Stimulated activated CD4-positive, alpha-beta T cell treated with anti-CD3 and anti-CD28 coated beads, TNF-alpha, amount 100 ng/mL, for 4 hours (primary cell): Measurements from ENCODE around the gene SUN2.

Source experiments
- DNase-seq, 3 experiments: peaks; one replicate each; pipeline ENCODE4 v3.0.0-alpha.2; 2020; ENCODE audit warnings: low read depth in 3 of 3

The SUN2 gene

GRCh38 chr22:38776086-38776485 is 20.3 kb upstream of the SUN2 start:
- DNase-seq, result no peak

GRCh38 chr22:38775656-38776055 is 19.9 kb upstream of the SUN2 start:
- DNase-seq, result no peak

- no peak for DNase-seq
Observed at GRCh38 chr22:38774496-38775166, 18.8 kb upstream of the SUN2 start.

DNA sequence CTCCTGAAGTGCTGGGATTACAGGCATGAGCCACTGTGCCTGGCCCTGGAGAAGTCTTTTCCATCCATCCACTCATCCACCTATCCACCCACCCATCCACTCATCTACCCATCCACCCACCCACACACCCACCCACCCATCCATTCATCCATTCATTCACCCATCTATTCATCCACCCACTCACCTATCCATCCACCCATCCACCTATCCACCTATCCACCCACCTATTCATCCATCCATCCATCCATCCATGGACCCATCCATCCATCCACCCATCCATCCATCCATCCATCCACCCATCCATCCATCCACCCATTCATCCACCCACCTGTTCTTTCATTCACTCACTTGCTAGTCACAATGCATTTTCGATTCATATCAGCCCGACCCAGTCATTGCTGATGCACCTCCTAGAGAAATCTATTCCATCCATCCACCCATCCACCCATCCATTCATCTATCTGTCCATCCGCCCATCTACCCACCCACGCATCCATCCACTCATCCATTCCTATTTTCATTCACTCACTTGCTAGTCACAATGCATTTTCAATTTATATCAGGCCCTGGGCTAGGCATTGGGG is 17.7 kb upstream of the SUN2 start:
- DNase-seq, result no peak

- DNase-seq, result no peak
Observed at GRCh38 chr22:38772623-38772873, 16.8 kb upstream of the SUN2 start.

DNA sequence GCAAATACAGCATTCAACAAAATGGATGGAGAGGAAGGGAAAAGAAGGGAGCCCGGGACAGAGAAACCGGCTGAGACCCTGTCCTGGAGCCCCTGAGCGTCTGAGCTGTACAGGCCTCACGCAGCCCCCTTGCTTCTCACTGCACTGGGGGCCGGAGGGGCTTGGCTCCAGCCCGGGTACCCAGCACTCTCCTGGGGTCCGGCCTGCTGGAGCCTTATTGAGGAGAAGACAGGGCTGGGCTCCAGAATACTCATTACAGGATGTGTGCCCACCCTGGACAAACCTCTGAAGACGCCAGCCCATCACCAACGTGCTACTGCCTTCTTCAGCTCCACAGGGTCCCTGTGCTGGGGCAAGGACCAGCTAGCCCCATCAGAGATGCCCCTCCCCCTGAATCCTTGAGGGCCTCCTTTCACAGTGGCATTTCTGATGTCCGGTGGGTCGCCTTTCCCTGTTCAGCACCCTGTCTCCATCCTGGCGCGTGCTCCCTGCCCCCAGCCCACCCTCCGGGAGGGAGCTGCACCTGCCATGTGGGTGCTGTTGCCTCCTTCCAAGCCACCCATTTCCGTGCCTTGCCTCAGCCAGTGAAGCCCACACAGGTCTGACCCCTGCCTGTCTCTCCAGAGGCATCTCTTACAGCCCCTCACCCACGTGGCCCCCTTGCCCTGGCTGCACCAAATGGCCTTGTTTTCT is 14.6 kb upstream of the SUN2 start:
- DNase-seq, result no peak

DNA sequence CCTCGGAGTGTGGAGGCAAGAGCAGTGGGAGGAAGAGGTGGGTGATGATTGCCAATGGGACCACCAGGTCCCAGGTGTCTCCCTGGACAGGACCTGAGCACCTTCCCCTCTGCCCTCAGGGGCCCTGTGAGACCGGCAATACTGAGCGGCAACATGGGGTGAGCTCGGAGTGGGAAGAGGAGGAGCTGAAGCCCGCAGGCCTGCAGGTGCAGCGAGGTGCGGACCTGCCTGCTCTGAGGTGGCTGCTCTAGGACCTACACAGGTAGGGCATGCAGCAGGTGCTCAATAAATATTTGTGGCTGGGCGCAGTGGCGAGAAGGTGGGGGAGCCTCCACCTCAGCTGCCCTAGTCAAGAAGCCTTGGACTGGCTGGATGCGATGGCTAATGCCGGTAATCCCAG is 12.2 kb upstream of the SUN2 start:
- no peak for DNase-seq

DNA sequence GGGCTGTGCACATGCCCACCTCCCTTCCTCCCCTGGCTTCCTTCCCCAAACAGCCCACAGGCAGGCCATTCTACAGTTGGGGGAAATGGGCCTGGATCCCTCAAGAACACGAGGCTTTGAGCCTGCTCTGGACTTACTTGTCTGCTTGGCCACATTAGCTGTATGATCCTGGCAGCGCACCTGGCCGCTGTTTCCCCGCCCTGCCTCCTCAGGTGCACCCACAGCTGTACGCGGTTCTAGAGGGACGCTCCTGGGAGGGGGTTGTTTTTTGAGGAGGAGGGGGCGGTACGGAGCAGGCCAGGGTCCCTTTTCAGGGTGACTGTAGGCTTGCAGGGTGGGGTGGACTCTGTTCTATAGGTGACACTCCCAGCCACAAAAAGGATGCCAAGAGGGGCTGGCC is 11.5 kb upstream of the SUN2 start:
- DNase-seq, result no peak

GRCh38 chr22:38766076-38766777 is 10.4 kb upstream of the SUN2 start:
- peak in 1 of 3 experiments; percentile 31 for DNase-seq

- DNase-seq, result no peak
Observed at GRCh38 chr22:38762551-38762983, 6.8 kb upstream of the SUN2 start.

GRCh38 chr22:38761202-38762162 is 5.7 kb upstream of the SUN2 start:
- DNase-seq, result no peak

DNA sequence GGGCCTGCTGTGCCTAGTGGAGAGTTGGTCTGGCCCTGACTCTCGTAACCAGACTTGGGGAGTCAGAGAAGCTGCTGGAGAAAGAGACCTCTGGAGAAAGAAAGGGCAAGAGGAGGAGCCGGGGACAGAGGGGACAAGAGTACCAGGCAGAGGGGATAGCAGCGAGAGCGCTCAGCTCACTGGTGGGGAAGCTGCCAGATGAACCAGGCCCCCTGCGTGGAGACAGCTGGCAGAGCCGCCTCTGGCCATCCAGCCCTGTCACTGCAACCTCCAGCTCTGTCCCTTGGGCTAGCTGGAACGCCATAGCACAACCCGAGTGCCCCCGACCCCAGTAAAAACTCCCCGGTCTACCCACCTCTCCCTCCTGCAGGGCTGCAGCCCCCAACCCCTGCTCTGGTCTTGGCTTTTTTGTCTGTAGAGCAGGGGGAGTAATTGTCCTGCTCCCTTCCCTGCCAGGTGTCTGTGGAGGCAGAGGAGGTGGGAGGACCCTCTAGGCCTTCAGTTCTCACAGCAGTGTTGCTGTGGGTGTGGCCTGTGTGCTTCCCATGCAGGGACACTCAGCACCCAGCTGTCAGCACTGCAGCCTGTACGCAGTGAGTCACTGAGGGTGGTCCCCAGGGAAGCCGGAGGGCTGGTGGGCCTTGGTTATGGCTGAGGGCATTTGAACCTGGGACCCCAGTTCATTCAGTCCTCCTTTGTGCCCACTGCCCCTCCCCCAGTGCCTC is 4.8 kb upstream of the SUN2 start:
- DNase-seq, result no peak

GRCh38 chr22:38759005-38759404 is 3.2 kb upstream of the SUN2 start:
- no peak for DNase-seq

DNA sequence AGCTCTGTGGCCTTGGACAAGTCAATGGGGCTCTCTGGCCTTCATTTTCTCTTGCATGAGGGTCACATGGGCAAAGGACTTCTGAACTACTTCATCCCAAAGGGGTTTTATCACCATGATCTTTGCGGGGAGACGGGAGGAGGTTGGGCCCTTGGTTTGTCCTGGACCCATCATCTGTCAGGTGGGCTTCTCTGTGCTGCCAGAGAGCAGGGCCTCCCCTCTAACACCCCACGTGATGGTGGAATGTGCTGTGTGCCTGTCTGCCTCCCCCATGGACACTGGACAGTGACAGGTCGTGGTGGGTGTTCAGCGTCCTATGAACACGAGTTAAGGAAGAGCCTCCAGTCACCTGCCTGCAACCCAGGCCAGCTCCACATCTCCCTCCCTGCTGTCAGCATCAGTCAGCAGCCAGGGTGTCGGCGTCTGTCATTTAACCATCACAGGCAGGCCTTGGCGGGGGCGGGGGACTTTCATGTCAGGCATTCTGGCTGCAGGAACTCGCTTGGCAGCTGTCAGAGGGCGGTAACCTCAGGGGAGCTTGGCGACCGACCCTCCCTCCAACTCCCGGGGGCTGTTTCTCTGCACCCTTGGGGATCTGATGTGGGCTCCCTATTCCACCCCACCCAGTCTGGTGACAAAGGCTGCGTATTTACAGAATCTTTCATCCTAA is 2.6 kb upstream of the SUN2 start:
- peak; percentile 56 to 67 (median 61) for DNase-seq

DNA sequence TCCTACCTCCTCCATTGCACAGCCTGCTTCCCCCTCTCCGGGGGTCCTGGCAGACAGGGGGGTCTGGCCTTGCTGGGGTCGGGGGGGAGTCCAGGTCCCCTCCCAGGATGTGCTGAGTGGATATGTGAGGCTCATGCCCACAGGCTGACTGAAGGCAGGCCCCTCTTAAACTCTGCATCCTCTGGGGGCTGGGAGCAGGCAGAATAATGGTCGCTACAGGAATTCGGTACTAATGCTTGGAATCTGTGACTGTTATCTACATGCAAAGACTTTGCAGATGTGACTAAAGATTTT is 1.6 kb upstream of the SUN2 start:
- DNase-seq, result no peak

GRCh38 chr22:38756711-38757463 is 1.1 kb upstream of the SUN2 start:
- no peak for DNase-seq

- DNase-seq, result peak in 1 of 3 experiments; percentile 19
Observed at GRCh38 chr22:38755155-38755910, 465 bp downstream of the SUN2 start.

DNA sequence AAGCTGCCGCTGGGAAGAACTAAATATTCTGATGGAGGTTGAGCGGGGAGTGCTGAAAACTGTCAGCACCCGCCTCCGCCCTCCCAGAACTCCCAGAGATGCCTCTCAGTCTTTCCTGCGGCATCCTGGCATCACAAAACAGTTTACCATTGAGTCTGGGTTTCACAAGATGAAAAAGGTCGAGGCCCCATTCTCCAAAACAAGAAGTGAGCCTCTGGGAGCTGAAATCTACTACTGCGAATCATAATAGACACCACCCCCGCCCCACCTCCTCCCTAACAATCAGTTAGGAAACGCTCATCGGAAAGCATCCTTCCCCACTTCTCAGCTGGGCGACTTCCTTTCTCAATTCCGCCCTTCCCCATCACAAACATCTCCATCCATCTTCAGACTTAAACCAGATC is 1.0 kb downstream of the SUN2 start:
- no peak for DNase-seq
